Esophagus (tissue), 2 donors: ENCODE data around the gene TMEM200B. TPM values are rescaled to one million over a fixed set of nuclear protein-coding genes. Genes with fewer than 3 reads are reported as not detected.
"Not testable (repeated sequence)": the region's sequence is repeated elsewhere in the genome, so short reads cannot be mapped to it uniquely, and the experiment has no call there.

Source experiments
- H3K27ac ChIP-seq, 2 donors: one replicate each; pipeline ENCODE4 v1.5.1; 2013; ENCODE audit warnings: low read depth in 2 of 2, mild to moderate bottlenecking in 2 of 2, inconsistent platforms in 1 of 2, low read length in 1 of 2, moderate library complexity in 1 of 2
- H3K27me3 ChIP-seq, 2 donors: one replicate each; pipeline ENCODE4 v1.6.1; 2013; ENCODE audit warnings: low read length in 2 of 2, control low read depth in 1 of 2, mild to moderate bottlenecking in 1 of 2; ENCODE audit not compliant: insufficient read depth in 2 of 2, control insufficient read depth in 1 of 2
- H3K36me3 ChIP-seq, 2 donors: one replicate each; pipeline ENCODE4 v1.6.1; 2013; ENCODE audit warnings: low read length in 1 of 2; ENCODE audit not compliant: control insufficient read depth in 2 of 2, insufficient read depth in 2 of 2
- H3K4me1 ChIP-seq, 2 donors: one replicate each; pipeline ENCODE4 v1.6.1; 2013; ENCODE audit warnings: low read length in 1 of 2; ENCODE audit not compliant: control insufficient read depth in 2 of 2, insufficient read depth in 2 of 2
- H3K4me3 ChIP-seq, 2 donors: one replicate each; pipeline ENCODE4 v1.5.1; 2013; ENCODE audit warnings: low read length in 2 of 2, mild to moderate bottlenecking in 2 of 2, low read depth in 1 of 2, moderate library complexity in 1 of 2
- H3K9me3 ChIP-seq, 2 donors: one replicate each; pipeline ENCODE4 v1.6.1; 2013; ENCODE audit warnings: mild to moderate bottlenecking in 2 of 2, low read depth in 1 of 2, low read length in 1 of 2, moderate library complexity in 1 of 2; ENCODE audit not compliant: control insufficient read depth in 2 of 2, insufficient read depth in 1 of 2
- WGBS, 2 donors: extraction: QIAGEN DNeasy Blood & Tissue Kit; methylation state at CpG; one replicate each; pipeline ENCODE4 v1.1.7; 2013; 5-methylcytosine and 5-hydroxymethylcytosine counted together
- polyA plus RNA-seq, 2 donors: library from polyadenylated mRNA; stranded (reverse); fragments of 200-250 nt; gene quantifications; one replicate each; pipeline ENCODE4 v1.2.3, GENCODE V29; 2013
- donor health status: healthy with polysubstance abuse.
- donor health status: Bipolar disorder and iron deficiency.

TMEM200B gene
- polyA plus RNA-seq, 2 donors, result 2.1 to 3.9 TPM

DNA sequence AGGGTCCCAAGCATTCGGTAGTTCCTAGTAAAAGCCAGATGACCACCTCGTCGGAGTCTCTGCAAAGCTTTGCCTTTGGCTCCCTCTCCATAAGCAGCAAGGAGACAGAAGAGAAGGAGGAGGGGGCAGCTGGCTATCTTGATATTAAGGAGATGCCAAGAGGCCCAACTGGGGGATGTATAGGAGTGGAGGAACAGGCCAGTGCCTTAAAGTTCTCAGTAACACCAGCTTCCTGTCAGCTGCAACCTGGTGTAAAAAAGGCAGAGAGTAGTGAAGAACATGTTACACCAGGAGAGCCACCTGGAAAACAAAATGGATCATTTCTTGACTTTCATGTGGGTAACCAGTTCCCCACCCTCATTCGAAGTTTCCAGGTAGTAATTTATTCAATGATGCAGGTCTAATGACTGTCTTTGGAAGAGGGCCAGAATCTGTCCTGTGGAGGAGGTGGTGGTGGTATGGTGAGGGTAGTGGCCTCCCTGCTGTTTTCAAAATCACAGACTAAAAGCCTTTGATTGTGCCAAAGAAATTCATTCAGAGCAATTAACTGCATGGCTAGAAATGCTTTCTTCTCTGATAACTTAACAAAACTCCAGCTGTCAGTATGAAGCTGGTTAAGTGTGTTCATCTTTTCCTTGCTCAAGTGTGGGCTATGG lies 27.3 kb downstream of the TMEM200B start:
- WGBS, 2 donors, result 67 to 74% methylated on average over 4 of the region's 4 CpGs
- Histone ChIP-seq H3K27me3 (no peaks in the 10 kb centered on the region), H3K4me3 (no peak overlapping the region), H3K4me1 (no peaks in the 10 kb centered on the region), H3K36me3 (peaks cover 7 to 10% of the 10 kb centered on the region in 2 donors), H3K9me3 (no peaks in the 10 kb centered on the region), H3K27ac (no peak overlapping the region)

DNA sequence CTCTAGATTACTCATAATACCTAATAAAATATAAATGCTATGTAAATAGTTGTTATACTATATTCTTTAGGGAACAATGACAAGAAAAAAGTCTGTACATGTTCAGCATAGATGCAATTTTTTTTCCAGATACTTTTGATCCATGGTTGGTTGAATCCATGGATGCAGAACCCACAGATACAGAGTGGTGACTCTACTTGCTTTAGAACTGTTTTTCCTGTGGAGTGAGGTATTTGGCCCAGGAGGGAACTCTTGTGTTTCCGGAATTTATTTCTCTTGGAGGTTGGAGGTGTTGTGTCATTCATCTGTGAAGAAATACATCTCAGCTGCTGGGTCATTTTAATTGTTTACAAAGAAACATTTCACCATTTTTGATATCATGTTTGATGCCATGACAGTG lies 28.7 kb downstream of the TMEM200B start:
- Histone ChIP-seq H3K27me3 (no peaks in the 10 kb centered on the region), H3K9me3 (no peaks in the 10 kb centered on the region), H3K27ac (no peak overlapping the region), H3K4me1 (no peaks in the 10 kb centered on the region), H3K36me3 (peaks cover 6 to 10% of the 10 kb centered on the region in 2 donors), H3K4me3 (no peak overlapping the region)
- 85 to 92% methylated on average over 1 of the region's 1 CpG for WGBS, 2 donors

DNA sequence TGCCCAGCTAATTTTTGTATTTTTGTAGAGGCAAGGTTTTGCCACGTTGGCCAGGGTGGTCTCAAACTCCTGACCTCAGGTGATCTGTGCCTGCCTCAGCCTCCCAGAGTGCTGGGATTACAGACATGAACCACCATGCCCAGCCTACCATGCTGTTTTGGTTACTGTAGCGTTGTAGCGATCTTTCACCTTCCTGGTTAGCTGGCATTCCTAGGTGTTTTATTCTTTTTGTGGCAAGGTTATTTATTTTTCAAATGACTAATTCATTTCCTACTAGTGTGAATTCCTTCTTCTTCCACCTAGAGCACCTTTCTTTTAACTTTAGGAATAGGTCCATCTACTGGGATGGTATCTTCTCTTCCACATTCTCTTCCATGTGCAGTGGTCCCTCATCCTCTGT lies 29.3 kb downstream of the TMEM200B start:
- Histone ChIP-seq H3K27me3 (no peaks in the 10 kb centered on the region), H3K4me1 (no peaks in the 10 kb centered on the region), H3K27ac (no peak overlapping the region), H3K36me3 (peaks cover 4 to 10% of the 10 kb centered on the region in 2 donors), H3K9me3 (no peaks in the 10 kb centered on the region), H3K4me3 (no peak overlapping the region)
- WGBS, 2 donors, result 87 to 93% methylated on average over 3 of the region's 3 CpGs

DNA sequence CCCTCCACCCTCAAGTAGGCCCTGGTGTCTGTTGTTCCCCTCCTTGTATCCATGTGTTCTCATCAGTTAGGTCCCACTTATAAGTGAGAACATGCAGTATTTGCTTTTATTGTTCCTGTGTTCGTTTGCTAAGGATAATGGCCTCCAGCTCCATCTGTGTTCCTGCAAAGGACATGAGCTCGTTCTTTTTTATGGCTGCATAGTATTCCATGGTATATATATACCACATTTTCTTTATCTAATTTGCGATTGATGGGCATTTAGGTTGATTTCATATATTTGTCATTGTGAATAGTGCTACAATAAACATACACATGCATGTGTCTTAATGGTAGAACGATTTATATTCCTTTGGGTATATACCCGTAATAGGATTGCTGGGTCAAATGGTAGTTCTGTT lies 31.0 kb downstream of the TMEM200B start:
- H3K4me1 ChIP-seq, H3K4me3 ChIP-seq, H3K36me3 ChIP-seq, H3K9me3 ChIP-seq, H3K27me3 ChIP-seq, H3K27ac ChIP-seq: not testable (repeated sequence)
- 95 to 97% methylated on average over 5 of the region's 5 CpGs for WGBS, 2 donors

DNA sequence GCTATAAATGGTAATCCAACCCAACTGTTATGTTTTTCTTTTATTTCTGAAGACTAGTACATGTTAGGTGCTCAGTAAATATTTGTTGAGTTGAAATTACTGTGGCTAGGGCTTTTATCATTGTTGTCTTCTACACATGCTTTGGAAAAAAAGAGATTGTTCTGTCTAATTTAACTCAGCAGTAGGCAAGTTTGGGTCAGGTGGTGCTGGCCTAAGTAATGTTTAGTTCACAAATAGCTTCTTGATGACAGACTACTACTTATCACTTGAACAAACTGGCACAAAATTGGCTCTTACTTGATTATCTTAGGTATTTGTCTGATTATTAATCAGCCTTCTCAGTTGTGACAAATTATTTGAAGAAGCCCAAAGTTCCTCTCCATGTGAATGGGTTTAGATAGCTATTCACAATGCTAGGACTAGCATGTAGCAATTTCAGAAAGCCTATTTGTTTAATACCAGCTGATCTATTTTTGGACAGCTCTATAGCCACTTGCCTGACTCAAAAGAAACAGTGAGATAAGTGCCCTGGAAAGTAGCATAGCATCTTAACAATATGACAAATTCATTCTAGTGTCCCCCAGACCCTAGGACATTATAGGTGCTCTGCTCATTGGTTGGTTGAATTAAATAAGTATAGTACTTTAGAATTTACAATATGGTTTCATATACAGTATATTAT lies 32.6 kb downstream of the TMEM200B start:
- no peak overlapping the region for H3K27ac ChIP-seq
- peaks cover 3% of the 10 kb centered on the region in 2 donors for H3K36me3 ChIP-seq
- H3K9me3 ChIP-seq, result no peaks in the 10 kb centered on the region
- H3K27me3 ChIP-seq, result no peaks in the 10 kb centered on the region
- H3K4me3 ChIP-seq, result no peak overlapping the region
- H3K4me1 ChIP-seq, result no peaks in the 10 kb centered on the region

DNA sequence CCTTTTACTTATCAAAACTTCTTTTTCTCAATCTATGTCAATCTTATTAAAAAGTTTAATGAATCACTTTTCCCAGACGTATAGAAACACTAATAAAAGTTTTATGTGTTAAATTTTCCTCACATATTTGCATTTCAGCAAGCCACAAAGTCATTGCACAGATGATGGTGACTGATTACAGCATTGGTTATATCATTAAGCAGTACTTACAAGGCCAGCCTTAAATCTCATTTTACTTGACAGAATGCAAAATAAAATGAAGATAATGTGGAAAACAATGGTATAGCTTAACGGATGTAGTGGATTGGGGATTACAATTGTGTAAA lies 39.5 kb downstream of the TMEM200B start:
- Histone ChIP-seq H3K9me3 (no peaks in the 10 kb centered on the region), H3K4me1 (no peaks in the 10 kb centered on the region), H3K4me3 (no peak overlapping the region), H3K27me3 (no peaks in the 10 kb centered on the region), H3K36me3 (peaks cover 0 to 3% of the 10 kb centered on the region in 2 donors), H3K27ac (no peak overlapping the region)
- WGBS, 2 donors, result 76 to 83% methylated on average over 2 of the region's 2 CpGs

DNA sequence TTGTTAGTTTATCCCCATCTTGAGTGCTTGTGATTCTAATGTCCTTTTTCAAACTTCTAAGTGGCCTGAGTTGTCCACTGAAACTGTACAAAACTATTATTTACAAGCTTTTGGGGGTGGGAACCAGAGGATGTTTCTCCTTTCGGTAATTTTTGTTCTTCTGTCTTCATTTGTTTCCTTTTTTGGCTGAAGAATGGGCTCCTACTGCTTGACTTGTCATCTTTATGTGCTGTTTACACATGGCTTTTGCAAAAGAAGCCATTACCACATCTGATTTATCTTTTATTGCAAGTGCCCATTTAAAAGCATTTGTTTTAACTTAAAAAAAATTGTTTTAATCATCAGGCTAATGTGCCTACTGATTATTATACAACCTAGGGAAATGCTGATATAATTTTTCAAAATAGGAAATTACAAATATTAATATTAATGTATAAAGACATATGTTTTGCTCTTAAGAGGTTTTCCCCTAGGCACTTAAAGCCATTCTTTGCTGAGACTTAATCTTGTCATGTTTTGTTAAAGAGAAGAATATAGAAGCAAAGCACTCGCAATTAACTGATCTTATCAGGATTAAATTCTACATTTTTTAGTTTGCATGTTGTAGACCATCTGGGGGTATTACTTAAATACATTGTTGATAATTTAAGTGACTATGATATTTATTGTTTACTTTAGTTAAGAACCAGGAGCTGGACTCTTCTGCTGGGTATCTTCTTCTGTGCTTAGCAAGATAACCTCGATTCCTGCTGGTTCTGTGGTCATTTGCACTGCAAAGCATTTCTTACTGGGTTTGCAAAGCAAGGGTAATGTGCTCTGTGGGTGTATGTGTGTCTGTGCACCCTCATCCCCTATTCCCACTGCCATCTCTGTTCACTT lies 40.1 kb downstream of the TMEM200B start:
- Histone ChIP-seq H3K36me3 (peaks cover 0 to 2% of the 10 kb centered on the region in 2 donors), H3K4me1 (no peaks in the 10 kb centered on the region), H3K4me3 (no peak overlapping the region), H3K27me3 (no peaks in the 10 kb centered on the region), H3K9me3 (no peaks in the 10 kb centered on the region), H3K27ac (no peak overlapping the region)
- WGBS, 2 donors, result 74 to 81% methylated on average over 3 of the region's 3 CpGs

DNA sequence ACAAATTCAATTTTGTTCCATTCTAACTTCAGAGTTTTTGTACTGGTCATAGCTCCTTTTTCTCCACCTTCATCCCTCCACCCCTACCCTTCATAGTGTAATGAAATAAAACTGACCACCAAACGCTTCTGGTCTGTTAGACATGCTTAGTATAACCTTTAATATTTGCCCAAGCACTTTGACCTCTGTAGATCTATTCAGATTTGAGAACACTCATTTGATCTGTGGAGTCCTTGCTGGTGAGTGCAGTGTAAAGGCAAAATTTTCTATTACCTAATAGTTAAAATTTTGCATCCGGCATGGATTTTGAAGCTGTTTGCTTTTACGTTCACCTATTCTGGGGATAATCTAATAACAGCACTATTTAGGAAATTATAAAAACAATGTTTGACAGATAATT lies 41.2 kb downstream of the TMEM200B start:
- WGBS, 2 donors, result 91 to 93% methylated on average over 3 of the region's 3 CpGs
- Histone ChIP-seq H3K4me1 (no peaks in the 10 kb centered on the region), H3K36me3 (no peaks in the 10 kb centered on the region), H3K27ac (no peak overlapping the region), H3K4me3 (no peak overlapping the region), H3K27me3 (no peaks in the 10 kb centered on the region), H3K9me3 (no peaks in the 10 kb centered on the region)

DNA sequence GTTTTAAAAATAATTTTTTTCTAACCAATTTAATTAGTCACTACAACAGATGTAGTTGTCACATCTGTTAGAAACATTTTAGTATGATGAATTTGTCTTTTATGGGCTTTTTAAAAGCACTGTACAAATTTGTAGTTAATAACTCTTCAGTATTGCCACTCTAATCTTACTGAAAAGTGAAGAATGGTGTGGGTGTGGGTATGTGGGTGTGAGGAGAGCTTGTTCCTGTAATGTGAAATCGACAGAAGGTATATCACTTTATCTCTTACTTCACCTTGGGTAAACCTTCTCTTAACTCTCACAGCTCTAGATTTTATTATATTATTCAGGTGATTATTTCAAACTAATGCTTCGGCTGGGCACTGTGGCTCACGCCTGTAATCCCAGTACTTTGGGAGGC lies 42.5 kb downstream of the TMEM200B start:
- no peak overlapping the region for H3K27ac ChIP-seq
- WGBS, 2 donors, result 88 to 90% methylated on average over 3 of the region's 3 CpGs
- H3K4me1 ChIP-seq, result no peaks in the 10 kb centered on the region
- H3K9me3 ChIP-seq, result no peaks in the 10 kb centered on the region
- no peak overlapping the region for H3K4me3 ChIP-seq
- no peaks in the 10 kb centered on the region for H3K27me3 ChIP-seq
- no peaks in the 10 kb centered on the region for H3K36me3 ChIP-seq
